Thoracic aorta (tissue), 2 donors: ENCODE data around the gene ENTREP3. TPM values are rescaled to one million over a fixed set of nuclear protein-coding genes. Genes with fewer than 3 reads are reported as not detected.

ENCODE experiments used
- ATAC-seq: fragments of 150-250 bp; one replicate; pipeline ENCODE4 v1.8.0; 2017; ENCODE audit warnings: low read depth; ENCODE audit not compliant: insufficient number of reproducible peaks, low FRiP score
- DNase-seq: peaks from one replicate; pipeline ENCODE4 v3.0.0-alpha.2; 2020; ENCODE audit warnings: low spot score
- H3K27ac ChIP-seq, 2 donors: fragments of 200-600 bp; sonication (generic); 1 replicate in 1 of 2; 2 replicates in 1 of 2; pipeline ENCODE4 v1.5.1; 2016; ENCODE audit warnings: mild to moderate bottlenecking in 2 of 2, moderate library complexity in 2 of 2
- H3K27me3 ChIP-seq: fragments of 200-600 bp; sonication (generic); replicated peaks from 2 replicates; pipeline ENCODE4 v1.6.0; 2016; ENCODE audit warnings: mild to moderate bottlenecking; ENCODE audit not compliant: insufficient read depth
- H3K36me3 ChIP-seq: fragments of 200-600 bp; sonication (generic); one replicate; pipeline ENCODE4 v1.5.1; 2016
- H3K4me1 ChIP-seq, 2 donors: fragments of 200-600 bp; sonication (generic); 1 replicate in 1 of 2; 2 replicates in 1 of 2; pipeline versions ENCODE4 v1.5.1 to v1.6.0; 2016; ENCODE audit warnings: low read depth in 2 of 2, mild to moderate bottlenecking in 1 of 2; ENCODE audit not compliant: control insufficient read depth in 1 of 2
- H3K4me3 ChIP-seq: fragments of 200-600 bp; sonication (generic); 2 replicates; pipeline ENCODE4 v1.5.1; 2016; ENCODE audit warnings: mild to moderate bottlenecking
- H3K9me3 ChIP-seq: fragments of 200-600 bp; sonication (generic); 2 replicates; pipeline ENCODE4 v1.5.1; 2016
- CTCF ChIP-seq: fragments of 200-600 bp; sonication (generic); IDR thresholded peaks from one replicate; pipeline ENCODE4 v1.5.1; 2019; ENCODE audit warnings: antibody characterized with exemption
- total RNA-seq, 2 donors: library from RNA; depleted of rRNA; stranded (reverse); fragments of >200 nt; gene quantifications; one replicate each; pipeline versions ENCODE4 v1.1.0 to v1.2.3, GENCODE V29; 2016

Gene ENTREP3
- total RNA-seq, 2 donors from 2014 or later = 14.7 to 16.1 TPM

- H3K27ac ChIP-seq = no peak overlapping the region
- H3K36me3 ChIP-seq = no peaks in the 10 kb centered on the region
- DNase-seq = no peak
- H3K9me3 ChIP-seq = no peaks in the 10 kb centered on the region
- no peaks in the 10 kb centered on the region for H3K27me3 ChIP-seq
- H3K4me1 ChIP-seq = peaks cover 11 to 18% of the 10 kb centered on the region in 2 donors
- no peak overlapping the region for H3K4me3 ChIP-seq
- no peak for TF ChIP-seq CTCF
- no peak for ATAC-seq
Measured at GRCh38 chr1:155278689-155279160, 23.4 kb upstream of the ENTREP3 start.

GRCh38 chr1:155277902-155278688 is 22.8 kb upstream of the ENTREP3 start:
- H3K27me3 ChIP-seq = no peaks in the 10 kb centered on the region
- no peaks in the 10 kb centered on the region for H3K36me3 ChIP-seq
- ATAC-seq (no peak), DNase-seq (no peak)
- TF ChIP-seq CTCF = peak; percentile 23
- no peaks in the 10 kb centered on the region for H3K9me3 ChIP-seq
- peaks cover 11 to 19% of the 10 kb centered on the region in 2 donors for H3K4me1 ChIP-seq
- H3K27ac ChIP-seq = peak overlapping the region; percentile 48 to 52
- H3K4me3 ChIP-seq = peak overlapping the region; percentile 89

- Histone ChIP-seq H3K27ac (peak within 1 kb of the TSS; percentile 48 to 52), H3K4me1 (peaks cover 13 to 24% of the 10 kb centered on the region in 2 donors), H3K9me3 (no peaks in the 10 kb centered on the region), H3K36me3 (no peaks in the 10 kb centered on the region), H3K4me3 (peak within 1 kb of the TSS; percentile 89), H3K27me3 (no peaks in the 10 kb centered on the region)
- peak; percentile 56 for TF ChIP-seq CTCF
- DNase-seq (peak; percentile 89), ATAC-seq (peak; percentile 95)
Measured at GRCh38 chr1:155277070-155277901, 22.0 kb upstream of the ENTREP3 start, which contains the start of gene HCN3. TSS of gene HCN3 (plus strand) at chr1:155277463. CDS start at chr1:155277591, 128 bp downstream.

- no peaks in the 10 kb centered on the region for H3K9me3 ChIP-seq
- H3K27me3 ChIP-seq = no peaks in the 10 kb centered on the region
- no peak for TF ChIP-seq CTCF
- peaks cover 26% of the 10 kb centered on the region for H3K36me3 ChIP-seq
- ATAC-seq (peak; percentile 63), DNase-seq (peak; percentile 80)
- H3K4me3 ChIP-seq = peak within 1 kb of the TSS; percentile 92
- peak within 1 kb of the TSS; percentile 80 to 94 for H3K27ac ChIP-seq
- H3K4me1 ChIP-seq = peaks cover 15 to 41% of the 10 kb centered on the region in 2 donors
Measured at GRCh38 chr1:155273343-155274245, 18.3 kb upstream of the ENTREP3 start, which contains the start of gene CLK2. TSS of gene CLK2 (minus strand) at chr1:155273504. CDS start at chr1:155270977, 2,527 bp downstream.
